OCI-LY7 (cell line): ENCODE measurements around the gene ARMCX2. TPM values are rescaled to one million over a fixed set of nuclear protein-coding genes. Genes with fewer than 3 reads are reported as not detected.

Experiments
- BruUV-seq: library from RNA; stranded (reverse); fragments of 400-500 nt; replicated peaks from 2 replicates; lab custom pipeline; 2021; lab: Mats Ljungman, UMichigan
- CTCF ChIA-PET: fragments of 300-600 bp; sonication (Branson Sonifier 250); formaldehyde crosslinking; loops from one replicate; lab custom pipeline; 2022; ENCODE audit warnings: antibody characterized with exemption; ENCODE audit not compliant: unreplicated experiment; lab: Charles Lee
- POLR2A ChIA-PET: fragments of 300-600 bp; sonication (Branson Sonifier 250); formaldehyde crosslinking; loops from one replicate; lab custom pipeline; 2022; ENCODE audit warnings: antibody characterized with exemption; lab: Charles Lee
- DNase-seq: peaks from one replicate; pipeline ENCODE4 v3.0.0-alpha.2; 2015; ENCODE audit warnings: low spot score
- H2AFZ ChIP-seq: fragments of 200-600 bp; sonication (generic), shearing (Covaris generic); 2 replicates; pipeline ENCODE4 v1.6.1; 2014; ENCODE audit warnings: mild to moderate bottlenecking, antibody characterized with exemption, low read length, moderate library complexity
- H3K27ac ChIP-seq: fragments of 200-600 bp; sonication (generic); 2 replicates; pipeline ENCODE4 v1.5.1; 2014; ENCODE audit warnings: mixed run types, low read depth, mild to moderate bottlenecking, moderate library complexity, low read length, inconsistent platforms; ENCODE audit not compliant: poor library complexity, severe bottlenecking
- H3K36me3 ChIP-seq: fragments of 200-600 bp; sonication (generic); 2 replicates; pipeline ENCODE4 v1.6.1; 2014; ENCODE audit warnings: mild to moderate bottlenecking, antibody characterized with exemption, low read length, moderate library complexity, mixed read lengths; ENCODE audit not compliant: insufficient read depth
- H3K4me1 ChIP-seq: fragments of 200-600 bp; sonication (generic); 2 replicates; pipeline ENCODE4 v1.5.1; 2014; ENCODE audit warnings: mild to moderate bottlenecking, low read length; ENCODE audit not compliant: insufficient read depth, poor library complexity, severe bottlenecking
- H3K4me2 ChIP-seq: fragments of 200-600 bp; sonication (generic); 2 replicates; pipeline ENCODE4 v1.6.1; 2014; ENCODE audit warnings: mild to moderate bottlenecking, low read length
- H3K4me3 ChIP-seq: fragments of 200-600 bp; sonication (generic); 2 replicates; pipeline ENCODE4 v1.5.1; 2014; ENCODE audit warnings: mild to moderate bottlenecking, low read depth, low read length; ENCODE audit not compliant: poor library complexity, severe bottlenecking
- H3K79me2 ChIP-seq: fragments of 200-600 bp; sonication (generic); 2 replicates; pipeline ENCODE4 v1.6.1; 2016; ENCODE audit warnings: low read depth, mild to moderate bottlenecking, low read length, moderate library complexity, mixed read lengths; ENCODE audit not compliant: insufficient read depth
- H3K9me2 ChIP-seq: fragments of 200-600 bp; sonication (generic); 2 replicates; pipeline ENCODE4 v1.6.1; 2016; ENCODE audit warnings: mild to moderate bottlenecking, low read length, mixed read lengths; ENCODE audit not compliant: insufficient read depth
- H3K9me3 ChIP-seq: fragments of 200-600 bp; sonication (generic); 2 replicates; pipeline ENCODE4 v1.6.1; 2014; ENCODE audit warnings: mild to moderate bottlenecking, mixed run types, low read length, mixed read lengths
- H4K20me1 ChIP-seq: fragments of 200-600 bp; sonication (generic); 2 replicates; pipeline ENCODE4 v1.6.1; 2014; ENCODE audit warnings: mild to moderate bottlenecking, antibody characterized with exemption, low read length, moderate library complexity, mixed read lengths; ENCODE audit not compliant: insufficient read depth
- EZH2phosphoT487 ChIP-seq: fragments of 200-600 bp; sonication (generic); IDR thresholded peaks from 2 replicates; pipeline ENCODE4 v1.6.1; 2018; ENCODE audit warnings: low read depth, borderline replicate concordance, mild to moderate bottlenecking, mixed run types, antibody characterized with exemption, low read length, moderate library complexity, mixed read lengths
- intact Hi-C: fragments of 100-400 bp; cut with micrococcal nuclease; formaldehyde crosslinking; loops from one replicate; pipeline ENCODE4 v1.10.0; 2022; ENCODE audit not compliant: unreplicated experiment
- total RNA-seq, 2 experiments: library from RNA; depleted of rRNA in 1 of 2; stranded (reverse); fragments of >200 nt in 1 of 2; shearing (Covaris generic) in 1 of 2; gene quantifications; 2 replicates each; pipeline ENCODE4 v1.2.3, GENCODE V29; 2014 to 2022
- TF ChIP-seq, protein P1 (sequence below): fragments of 200-600 bp; sonication (generic); conservative IDR thresholded peaks from 2 replicates; pipeline ENCODE4 v1.5.1; 2014; ENCODE audit warnings: mild to moderate bottlenecking, antibody characterized with exemption, low read length, moderate library complexity, mixed read lengths

Gene ARMCX2
- total RNA-seq, 2 experiments from 2014 or later: not detected

DNA sequence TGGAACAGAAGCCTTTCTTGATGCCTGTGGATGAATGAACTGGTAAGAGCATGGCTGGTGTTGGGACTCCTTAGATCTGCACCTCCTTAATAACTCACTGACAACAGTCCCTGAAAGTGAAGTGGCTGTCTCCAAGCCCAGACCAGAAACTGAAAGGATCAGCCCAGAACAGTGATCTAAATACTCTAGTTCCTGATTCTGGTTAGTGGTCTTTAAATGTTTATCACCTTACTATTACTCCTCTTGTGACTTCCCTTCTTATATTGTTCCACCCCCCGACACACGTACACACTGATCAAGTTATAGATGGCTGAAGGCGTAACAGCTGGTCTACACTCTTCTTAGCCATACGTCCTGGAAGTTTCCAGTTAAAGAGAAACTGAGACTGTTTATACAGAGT is 33.8 kb upstream of the ARMCX2 start:
- Histone ChIP-seq H3K4me2 (no peak overlapping the region), H3K4me1 (no peaks in the 10 kb centered on the region), H3K79me2 (no peaks in the 10 kb centered on the region), H3K36me3 (no peaks in the 10 kb centered on the region), H3K9me3 (no peaks in the 10 kb centered on the region), H3K27ac (no peak overlapping the region), H3K9me2 (no peaks in the 10 kb centered on the region), H2AFZ (no peak overlapping the region), H3K4me3 (no peak overlapping the region), H4K20me1 (no peaks in the 10 kb centered on the region)
- intact Hi-C loops: no loop called here
- ChIA-PET POLR2A (interaction anchor here (1.4 kb wide), 1 partner anchor 17 kb away, joined by 4 read pairs; no protein-coding TSS in a partner anchor), CTCF (no interaction called here)
- no peak for DNase-seq
- no TSS peak for BruUV-seq
- no peak for TF ChIP-seq EZH2phosphoT487
- TF ChIP-seq, protein P1, sequence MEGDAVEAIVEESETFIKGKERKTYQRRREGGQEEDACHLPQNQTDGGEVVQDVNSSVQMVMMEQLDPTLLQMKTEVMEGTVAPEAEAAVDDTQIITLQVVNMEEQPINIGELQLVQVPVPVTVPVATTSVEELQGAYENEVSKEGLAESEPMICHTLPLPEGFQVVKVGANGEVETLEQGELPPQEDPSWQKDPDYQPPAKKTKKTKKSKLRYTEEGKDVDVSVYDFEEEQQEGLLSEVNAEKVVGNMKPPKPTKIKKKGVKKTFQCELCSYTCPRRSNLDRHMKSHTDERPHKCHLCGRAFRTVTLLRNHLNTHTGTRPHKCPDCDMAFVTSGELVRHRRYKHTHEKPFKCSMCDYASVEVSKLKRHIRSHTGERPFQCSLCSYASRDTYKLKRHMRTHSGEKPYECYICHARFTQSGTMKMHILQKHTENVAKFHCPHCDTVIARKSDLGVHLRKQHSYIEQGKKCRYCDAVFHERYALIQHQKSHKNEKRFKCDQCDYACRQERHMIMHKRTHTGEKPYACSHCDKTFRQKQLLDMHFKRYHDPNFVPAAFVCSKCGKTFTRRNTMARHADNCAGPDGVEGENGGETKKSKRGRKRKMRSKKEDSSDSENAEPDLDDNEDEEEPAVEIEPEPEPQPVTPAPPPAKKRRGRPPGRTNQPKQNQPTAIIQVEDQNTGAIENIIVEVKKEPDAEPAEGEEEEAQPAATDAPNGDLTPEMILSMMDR: no peak

- TF ChIP-seq, protein P1: no peak
- no peak for TF ChIP-seq EZH2phosphoT487
- no peaks in the 10 kb centered on the region for H3K9me3 ChIP-seq
- no peak overlapping the region for H3K4me2 ChIP-seq
- POLR2A ChIA-PET: no interaction called here
- DNase-seq: no peak
- H3K4me1 ChIP-seq: no peaks in the 10 kb centered on the region
- no TSS peak for BruUV-seq
- no peak overlapping the region for H3K27ac ChIP-seq
- intact Hi-C loops: no loop called here
- no peaks in the 10 kb centered on the region for H3K9me2 ChIP-seq
- CTCF ChIA-PET: no interaction called here
- no peaks in the 10 kb centered on the region for H3K79me2 ChIP-seq
- H2AFZ ChIP-seq: no peak overlapping the region
- H4K20me1 ChIP-seq: no peaks in the 10 kb centered on the region
- no peaks in the 10 kb centered on the region for H3K36me3 ChIP-seq
- H3K4me3 ChIP-seq: no peak overlapping the region
Measured at GRCh38 chrX:101691835-101692234, 32.2 kb upstream of the ARMCX2 start.

DNA sequence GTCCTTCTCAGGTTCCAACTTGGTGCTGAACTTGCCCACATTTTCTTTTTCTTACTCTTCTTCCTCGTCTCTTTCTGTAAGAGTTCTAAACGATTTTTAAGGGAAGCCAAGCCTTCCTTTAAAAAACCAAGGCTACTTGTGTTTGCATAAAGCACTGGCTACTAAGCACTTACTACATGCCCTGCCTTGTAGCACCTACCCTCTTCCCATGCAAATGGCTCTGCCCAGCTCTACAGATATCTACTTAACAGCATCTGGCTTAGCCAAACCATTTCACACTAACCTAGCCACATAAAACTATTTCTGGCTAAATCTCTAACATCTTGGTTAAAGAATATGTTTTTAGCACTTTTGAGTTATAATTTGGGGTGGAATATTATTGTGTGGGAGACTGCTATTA is 26.9 kb upstream of the ARMCX2 start:
- Histone ChIP-seq H3K9me3 (no peaks in the 10 kb centered on the region), H3K27ac (no peak overlapping the region), H2AFZ (no peak overlapping the region), H3K4me3 (no peak overlapping the region), H3K4me2 (no peak overlapping the region), H3K9me2 (no peaks in the 10 kb centered on the region), H4K20me1 (no peaks in the 10 kb centered on the region), H3K4me1 (no peaks in the 10 kb centered on the region), H3K36me3 (no peaks in the 10 kb centered on the region), H3K79me2 (no peaks in the 10 kb centered on the region)
- ChIA-PET POLR2A (no interaction called here), CTCF (no interaction called here)
- no TSS peak for BruUV-seq
- TF ChIP-seq, protein P1: no peak
- no peak for TF ChIP-seq EZH2phosphoT487
- intact Hi-C loops: no loop called here
- DNase-seq: no peak
